SJCRH30 (cell line): ENCODE measurements around the gene RFC2. TPM values are rescaled to one million over a fixed set of nuclear protein-coding genes. Genes with fewer than 3 reads are reported as not detected.
A peak's percentile ranks its signal among the peaks of the same experiment; 100 is the strongest.

Experiments
- DNase-seq, 2 experiments: peaks; one replicate each; pipeline ENCODE4 v3.0.0-alpha.2; 2015 to 2020
- H3K27ac ChIP-seq: fragments of 250-450 bp; sonication (Bioruptor Pico); 2 replicates; pipeline ENCODE4 v1.5.1; 2020; ENCODE audit warnings: mild to moderate bottlenecking, moderate library complexity
- H3K27me3 ChIP-seq: fragments of 250-450 bp; sonication (Bioruptor Pico); 2 replicates; pipeline ENCODE4 v1.5.1; 2020; ENCODE audit warnings: mild to moderate bottlenecking, moderate library complexity
- H3K36me3 ChIP-seq: fragments of 250-450 bp; sonication (Bioruptor Pico); 2 replicates; pipeline ENCODE4 v1.5.1; 2020; ENCODE audit warnings: mild to moderate bottlenecking, moderate library complexity
- H3K4me1 ChIP-seq: fragments of 250-450 bp; sonication (Bioruptor Pico); 2 replicates; pipeline ENCODE4 v1.5.1; 2020; ENCODE audit warnings: mild to moderate bottlenecking, moderate library complexity
- H3K4me3 ChIP-seq: fragments of 250-450 bp; sonication (Bioruptor Pico); 2 replicates; pipeline ENCODE4 v1.5.1; 2020; ENCODE audit warnings: mild to moderate bottlenecking, moderate library complexity
- H3K9me3 ChIP-seq: fragments of 250-450 bp; sonication (Bioruptor Pico); replicated peaks from 2 replicates; pipeline ENCODE4 v1.5.1; 2020; ENCODE audit warnings: mild to moderate bottlenecking, moderate library complexity
- total RNA-seq: library from RNA; depleted of rRNA; stranded (reverse); fragments of >200 nt; shearing (Covaris generic); gene quantifications from 2 replicates; pipeline ENCODE4 v1.2.3, GENCODE V29; 2014; rRNA removed

The RFC2 gene
- 111 and 112 TPM in 2 replicates for total RNA-seq

- Histone ChIP-seq H3K36me3 (peaks cover 21% of the 10 kb centered on the region), H3K27me3 (no peaks in the 10 kb centered on the region), H3K4me3 (peak within 1 kb of the TSS; percentile 91), H3K9me3 (no peaks in the 10 kb centered on the region), H3K27ac (peak within 1 kb of the TSS; percentile 83), H3K4me1 (peaks cover 26% of the 10 kb centered on the region)
- DNase-seq, result peak; percentile 97
These were observed at the start of gene RFC2 for GRCh38 chr7:74254129-74254857. Gene RFC2 (minus strand): TSS chr7:74254399. CDS start chr7:74254383, 16 bp downstream.

- Histone ChIP-seq H3K4me3 (no peak overlapping the region), H3K27ac (peak overlapping the region; percentile 5; the same call in 1 of the 2 replicates)
- peak; percentile 97 to 98 for DNase-seq
These were observed 48.6 kb upstream of the RFC2 start for GRCh38 chr7:74302745-74303221.

GRCh38 chr7:74300926-74301325, 46.7 kb upstream of the RFC2 start:
- DNase-seq, result no peak
- H3K9me3 ChIP-seq, result no peaks in the 10 kb centered on the region
- no peaks in the 10 kb centered on the region for H3K27me3 ChIP-seq
- H3K4me3 ChIP-seq, result no peak overlapping the region
- H3K27ac ChIP-seq, result no peak overlapping the region
- peaks cover 3% of the 10 kb centered on the region; the same call in 1 of the 2 replicates for H3K36me3 ChIP-seq
- peaks cover 12% of the 10 kb centered on the region for H3K4me1 ChIP-seq

More at GRCh38 chr7:74302745-74303221, 48.6 kb upstream of the RFC2 start:
- no peaks in the 10 kb centered on the region for H3K9me3 ChIP-seq
- H3K36me3 ChIP-seq, result no peaks in the 10 kb centered on the region
- no peaks in the 10 kb centered on the region for H3K27me3 ChIP-seq
- peaks cover 23% of the 10 kb centered on the region for H3K4me1 ChIP-seq

GRCh38 chr7:74299401-74299800, 45.2 kb upstream of the RFC2 start:
- H3K27me3 ChIP-seq, result no peaks in the 10 kb centered on the region
- H3K4me3 ChIP-seq, result no peak overlapping the region
- H3K27ac ChIP-seq, result no peak overlapping the region
- peaks cover 12% of the 10 kb centered on the region for H3K4me1 ChIP-seq
- H3K9me3 ChIP-seq, result no peaks in the 10 kb centered on the region
- H3K36me3 ChIP-seq, result peaks cover 3% of the 10 kb centered on the region; the same call in 1 of the 2 replicates
- DNase-seq, result no peak

GRCh38 chr7:74297516-74298233, 43.5 kb upstream of the RFC2 start:
- Histone ChIP-seq H3K9me3 (no peaks in the 10 kb centered on the region), H3K4me1 (peaks cover 8% of the 10 kb centered on the region; the same call in 1 of the 2 replicates), H3K27ac (no peak overlapping the region), H3K4me3 (no peak overlapping the region), H3K27me3 (no peaks in the 10 kb centered on the region), H3K36me3 (peaks cover 3% of the 10 kb centered on the region; the same call in 1 of the 2 replicates)
- no peak for DNase-seq

GRCh38 chr7:74294191-74294998, 40.2 kb upstream of the RFC2 start:
- H3K36me3 ChIP-seq, result peaks cover 3% of the 10 kb centered on the region; the same call in 1 of the 2 replicates
- DNase-seq, result no peak
- no peak overlapping the region for H3K4me3 ChIP-seq
- H3K4me1 ChIP-seq, result peaks cover 3% of the 10 kb centered on the region; the same call in 1 of the 2 replicates
- no peak overlapping the region for H3K27ac ChIP-seq
- H3K9me3 ChIP-seq, result no peaks in the 10 kb centered on the region
- H3K27me3 ChIP-seq, result no peaks in the 10 kb centered on the region

- Histone ChIP-seq H3K27me3 (no peaks in the 10 kb centered on the region), H3K9me3 (no peaks in the 10 kb centered on the region), H3K4me1 (peaks cover 8% of the 10 kb centered on the region), H3K36me3 (peaks cover 3% of the 10 kb centered on the region; the same call in 1 of the 2 replicates), H3K4me3 (no peak overlapping the region), H3K27ac (no peak overlapping the region)
- peak in 1 of 2 experiments; percentile 48 for DNase-seq
These were observed 39.3 kb upstream of the RFC2 start for GRCh38 chr7:74293577-74293908.

- H3K36me3 ChIP-seq, result peaks cover 3% of the 10 kb centered on the region; the same call in 1 of the 2 replicates
- DNase-seq, result no peak
- no peak overlapping the region for H3K27ac ChIP-seq
- no peak overlapping the region for H3K4me3 ChIP-seq
- H3K9me3 ChIP-seq, result no peaks in the 10 kb centered on the region
- peaks cover 13% of the 10 kb centered on the region for H3K4me1 ChIP-seq
- no peaks in the 10 kb centered on the region for H3K27me3 ChIP-seq
These were observed 38.8 kb upstream of the RFC2 start for GRCh38 chr7:74292757-74293576.

- DNase-seq, result no peak
- Histone ChIP-seq H3K4me3 (no peak overlapping the region), H3K9me3 (no peaks in the 10 kb centered on the region), H3K27ac (no peak overlapping the region), H3K4me1 (peaks cover 15% of the 10 kb centered on the region), H3K36me3 (peaks cover 3% of the 10 kb centered on the region; the same call in 1 of the 2 replicates), H3K27me3 (no peaks in the 10 kb centered on the region)
These were observed 37.3 kb upstream of the RFC2 start for GRCh38 chr7:74291535-74291934.

GRCh38 chr7:74290981-74291441, 36.8 kb upstream of the RFC2 start:
- no peak for DNase-seq
- Histone ChIP-seq H3K36me3 (peaks cover under 1% of the 10 kb centered on the region; the same call in 1 of the 2 replicates), H3K27me3 (no peaks in the 10 kb centered on the region), H3K27ac (no peak overlapping the region), H3K4me1 (peaks cover 15% of the 10 kb centered on the region), H3K9me3 (no peaks in the 10 kb centered on the region), H3K4me3 (no peak overlapping the region; the same call in 1 of the 2 replicates)

- H3K4me3 ChIP-seq, result peak overlapping the region; percentile 100
These were observed 36.4 kb upstream of the RFC2 start for GRCh38 chr7:74290553-74290950.

GRCh38 chr7:74289659-74290552, 35.7 kb upstream of the RFC2 start:
- Histone ChIP-seq H3K27me3 (no peaks in the 10 kb centered on the region), H3K4me1 (peaks cover 15% of the 10 kb centered on the region), H3K36me3 (no peaks in the 10 kb centered on the region), H3K9me3 (no peaks in the 10 kb centered on the region), H3K27ac (peak overlapping the region; percentile 52; the same call in 1 of the 2 replicates), H3K4me3 (peak overlapping the region; percentile 100)
- DNase-seq, result peak in 1 of 2 experiments; percentile 35

More at GRCh38 chr7:74290553-74290950, 36.4 kb upstream of the RFC2 start:
- H3K27ac ChIP-seq, result no peak overlapping the region
- DNase-seq, result no peak
- H3K27me3 ChIP-seq, result no peaks in the 10 kb centered on the region
- H3K36me3 ChIP-seq, result no peaks in the 10 kb centered on the region
- peaks cover 15% of the 10 kb centered on the region for H3K4me1 ChIP-seq
- no peaks in the 10 kb centered on the region for H3K9me3 ChIP-seq
